ENCODE measurements around the gene FCGR3A. TPM values are rescaled to one million over a fixed set of nuclear protein-coding genes. Genes with fewer than 3 reads are reported as not detected.
"Not testable (repeated sequence)": the region's sequence is repeated elsewhere in the genome, so short reads cannot be mapped to it uniquely, and the experiment has no call there.

The FCGR3A gene
- total RNA-seq, 2 experiments from 2014 or later, result 0.61 to 1.6 TPM

DNA sequence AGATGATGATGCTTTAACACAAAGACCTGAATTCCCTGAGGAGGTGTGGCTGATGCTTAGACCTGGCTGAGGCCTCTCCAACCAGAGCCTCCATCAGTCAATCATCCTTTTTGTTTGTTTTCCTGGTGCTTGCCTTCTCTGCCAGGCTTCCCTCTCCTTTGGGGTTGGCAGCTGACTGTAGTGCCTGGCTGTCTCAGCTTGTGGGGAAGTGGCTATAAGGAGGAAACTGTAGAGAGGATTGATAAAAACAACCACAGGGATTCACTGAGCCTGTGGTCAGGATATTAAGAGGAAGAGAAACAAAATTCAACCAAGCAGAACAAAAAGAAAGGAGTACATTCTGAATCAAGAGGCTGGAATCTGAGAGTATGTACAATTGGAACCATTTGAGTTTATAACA is 27.1 kb upstream of the FCGR3A start:
- ATAC-seq; CTCF ChIA-PET; DNase-seq; H3K36me3 Mint-ChIP-seq; H3K27me3 Mint-ChIP-seq; H3K27ac Mint-ChIP-seq; H3K4me1 Mint-ChIP-seq; H3K4me3 Mint-ChIP-seq; H3K9me3 Mint-ChIP-seq (ENCODE audit: low read depth): not testable (repeated sequence)

DNA sequence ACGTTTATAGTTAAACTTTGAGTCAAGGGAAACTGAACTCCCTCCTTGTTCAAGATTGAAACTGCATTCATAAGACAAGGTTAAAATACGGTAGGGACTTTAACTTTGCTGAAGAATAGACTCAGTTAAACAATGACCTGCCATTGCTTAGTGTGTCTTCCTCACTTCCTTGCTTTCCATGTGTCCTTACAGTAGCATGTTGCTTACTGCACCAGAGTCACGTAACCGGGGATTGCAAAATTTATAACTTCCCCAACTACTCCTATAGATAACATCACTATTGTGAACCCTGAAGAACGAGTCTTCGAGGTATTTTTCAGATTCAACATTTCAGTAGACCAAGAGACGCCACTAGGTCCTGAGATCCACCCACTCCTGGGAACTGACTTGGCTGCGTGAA is 22.1 kb upstream of the FCGR3A start:
- CTCF ChIA-PET; H3K4me3 Mint-ChIP-seq; H3K36me3 Mint-ChIP-seq; DNase-seq; H3K9me3 Mint-ChIP-seq (ENCODE audit: low read depth); ATAC-seq; H3K27ac Mint-ChIP-seq; H3K4me1 Mint-ChIP-seq; H3K27me3 Mint-ChIP-seq: not testable (repeated sequence)

DNA sequence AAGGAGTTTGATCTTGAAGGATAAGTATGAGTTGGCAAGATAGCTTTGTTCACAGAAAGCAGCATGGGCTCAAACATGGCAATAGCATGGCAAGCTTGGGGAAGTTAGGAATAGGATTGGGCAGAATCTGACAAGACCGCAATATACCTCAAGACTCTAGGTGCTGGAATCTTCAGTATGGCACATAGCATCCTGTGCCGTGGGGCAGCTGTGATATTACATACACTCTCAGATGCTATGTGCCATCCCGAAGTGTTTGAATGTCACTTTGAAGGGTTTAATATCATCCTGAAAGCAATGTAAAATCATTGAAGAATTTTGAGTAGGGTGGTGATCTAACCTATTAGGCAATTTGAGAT is 17.0 kb upstream of the FCGR3A start:
- H3K27ac Mint-ChIP-seq; H3K4me3 Mint-ChIP-seq; H3K9me3 Mint-ChIP-seq (ENCODE audit: low read depth); H3K36me3 Mint-ChIP-seq; DNase-seq: not testable (repeated sequence)
- CTCF ChIA-PET, result interaction anchor here (1.2 to 1.3 kb wide), 2 partner anchors 81 to 173 kb away, joined by 3 to 5 read pairs; no protein-coding TSS in a partner anchor
- ATAC-seq, result peak; percentile 25
- peaks cover 14% of the 10 kb centered on the region for H3K27me3 Mint-ChIP-seq
- H3K4me1 Mint-ChIP-seq, result peaks cover 14% of the 10 kb centered on the region

DNA sequence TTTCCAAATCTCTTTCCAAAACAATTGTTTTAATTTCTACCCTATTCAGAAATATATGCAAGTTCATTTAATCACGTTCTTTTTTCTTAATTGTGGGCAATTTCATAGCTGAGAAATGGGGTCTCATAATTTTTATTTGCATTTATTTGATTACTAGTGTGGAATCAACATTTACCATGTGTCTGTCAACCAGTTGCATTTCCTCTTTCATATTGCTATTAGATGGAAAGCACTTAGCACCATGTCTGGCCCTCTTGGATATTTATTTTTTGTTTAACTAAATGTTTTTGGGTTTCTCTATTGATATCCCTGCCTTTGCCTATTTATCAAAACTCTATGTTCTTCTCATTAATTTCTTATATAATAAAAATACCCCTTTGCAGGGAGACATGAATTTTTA is 13.9 kb upstream of the FCGR3A start:
- not testable (repeated sequence) for H3K4me3 Mint-ChIP-seq, H3K36me3 Mint-ChIP-seq
- CTCF ChIA-PET, result interaction anchor here (1.1 kb wide), 1 partner anchor 75 kb away, joined by 3 read pairs; no protein-coding TSS in a partner anchor

DNA sequence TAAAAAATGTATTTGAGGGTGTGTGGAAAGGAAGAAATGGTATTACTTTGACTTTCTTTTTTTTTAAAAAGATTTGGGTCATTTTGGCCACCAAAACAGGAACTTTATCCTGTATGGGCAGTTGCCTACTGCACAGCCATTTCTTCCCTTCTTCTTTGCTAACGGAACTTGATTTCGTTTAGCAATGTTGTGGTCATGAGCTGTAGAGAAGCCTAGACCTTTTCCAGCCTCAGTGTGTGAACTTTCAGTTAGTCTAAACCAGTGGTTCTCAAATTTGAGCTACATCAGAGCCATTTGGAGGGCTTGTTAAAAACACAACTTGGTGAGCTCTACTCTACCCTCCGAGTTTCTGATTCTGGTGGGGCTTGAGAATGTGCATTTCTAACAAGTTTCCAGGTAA is 12.8 kb upstream of the FCGR3A start:
- CTCF ChIA-PET; H3K27ac Mint-ChIP-seq; H3K4me3 Mint-ChIP-seq; DNase-seq; H3K9me3 Mint-ChIP-seq (ENCODE audit: low read depth); ATAC-seq; H3K36me3 Mint-ChIP-seq: not testable (repeated sequence)
- peaks cover 12% of the 10 kb centered on the region for H3K27me3 Mint-ChIP-seq
- H3K4me1 Mint-ChIP-seq, result peaks cover 23% of the 10 kb centered on the region

More for the DNA sequence above, 13.9 kb upstream of the FCGR3A start:
- DNase-seq; H3K27ac Mint-ChIP-seq; H3K9me3 Mint-ChIP-seq (ENCODE audit: low read depth); ATAC-seq: not testable (repeated sequence)
- Mint-ChIP-seq H3K4me1 (peaks cover 21% of the 10 kb centered on the region), H3K27me3 (peaks cover 12% of the 10 kb centered on the region)

DNA sequence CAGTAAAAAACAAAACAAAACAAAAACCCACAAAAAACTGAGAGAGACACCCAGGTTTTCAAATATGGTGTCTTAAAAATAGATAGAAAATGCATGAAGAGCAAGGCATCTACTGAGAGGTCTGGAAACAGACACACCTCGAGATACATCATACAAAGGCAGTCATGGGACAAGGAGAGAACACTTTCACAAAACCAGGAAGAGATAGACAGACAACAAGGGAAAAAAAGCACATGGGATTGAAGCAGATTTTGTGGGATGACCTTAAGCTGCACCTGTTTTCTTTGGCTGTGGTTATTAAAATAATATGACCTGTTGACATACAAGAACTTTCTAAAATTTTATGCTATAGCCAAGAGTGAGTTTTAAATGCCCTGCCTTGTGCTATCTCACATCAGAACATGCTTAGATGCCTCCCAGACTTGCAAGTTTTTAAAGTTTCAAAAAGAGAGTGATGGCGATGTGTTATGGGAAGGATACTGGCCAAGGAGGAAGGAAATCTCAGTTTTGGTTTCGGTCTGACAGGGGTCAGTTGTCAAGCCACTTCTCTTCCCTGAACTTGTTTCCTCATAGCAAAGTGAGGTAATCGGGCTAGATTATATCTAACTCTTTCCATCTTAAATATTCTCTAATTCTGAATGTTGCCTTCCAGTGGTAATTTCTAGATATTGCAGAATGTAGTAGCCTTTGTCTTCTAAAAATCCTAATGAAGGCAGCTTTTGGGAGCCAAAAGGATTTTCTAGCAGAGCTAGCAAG is 11.5 kb upstream of the FCGR3A start:
- peak; percentile 62 for ATAC-seq
- H3K27me3 Mint-ChIP-seq; CTCF ChIA-PET; H3K36me3 Mint-ChIP-seq; H3K9me3 Mint-ChIP-seq (ENCODE audit: low read depth); DNase-seq: not testable (repeated sequence)
- H3K4me1 Mint-ChIP-seq, result peaks cover 21% of the 10 kb centered on the region
- H3K27ac Mint-ChIP-seq, result peak overlapping the region; percentile 81
- peak overlapping the region; percentile 28 for H3K4me3 Mint-ChIP-seq

DNA sequence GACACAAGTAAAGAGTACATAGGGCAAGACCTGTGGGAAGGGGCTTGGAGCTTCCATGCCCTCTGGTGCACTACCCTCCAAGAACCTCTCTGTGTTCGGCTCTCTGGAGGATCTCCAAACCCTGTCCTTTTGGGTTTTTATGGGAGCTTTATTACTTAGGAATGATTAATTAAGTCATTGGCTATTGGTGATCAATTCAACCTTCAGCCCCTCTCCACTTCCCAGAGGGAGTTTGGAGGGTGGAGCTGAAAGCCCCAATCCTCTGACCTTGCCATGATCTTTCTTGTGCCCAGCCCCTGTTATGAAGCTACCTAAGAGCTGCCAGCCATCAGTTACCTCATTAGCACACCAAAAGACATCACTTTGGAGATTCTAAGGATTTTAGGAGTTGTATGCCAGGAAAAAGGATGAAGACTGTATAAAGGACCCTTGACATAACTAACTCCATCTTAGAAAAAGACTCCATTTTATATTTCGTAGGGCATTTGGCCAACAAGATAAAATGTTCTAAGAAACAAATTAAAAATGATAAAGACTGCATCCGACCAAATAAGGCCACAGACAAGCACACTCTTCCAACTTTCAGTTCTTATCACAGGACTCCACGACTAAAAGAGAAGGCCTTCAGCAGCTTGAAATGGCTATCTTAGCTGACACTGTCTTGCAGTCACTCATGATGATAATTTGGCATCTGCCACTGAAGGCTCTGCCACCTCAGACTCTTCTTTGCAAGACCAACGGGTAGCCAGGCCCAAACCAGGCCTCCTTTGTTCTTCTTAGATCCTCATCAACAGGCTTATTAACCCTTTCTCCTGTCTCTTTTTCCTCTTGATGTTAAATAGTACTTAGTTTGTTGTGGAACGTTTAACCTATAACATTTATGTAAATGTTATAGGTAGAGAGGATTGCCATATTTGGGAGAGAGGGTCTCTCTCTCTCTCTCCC is 8.2 kb upstream of the FCGR3A start:
- H3K27me3 Mint-ChIP-seq; H3K4me3 Mint-ChIP-seq; DNase-seq; H3K9me3 Mint-ChIP-seq (ENCODE audit: low read depth); ATAC-seq; CTCF ChIA-PET; H3K27ac Mint-ChIP-seq; H3K36me3 Mint-ChIP-seq: not testable (repeated sequence)
- peaks cover 33% of the 10 kb centered on the region for H3K4me1 Mint-ChIP-seq

DNA sequence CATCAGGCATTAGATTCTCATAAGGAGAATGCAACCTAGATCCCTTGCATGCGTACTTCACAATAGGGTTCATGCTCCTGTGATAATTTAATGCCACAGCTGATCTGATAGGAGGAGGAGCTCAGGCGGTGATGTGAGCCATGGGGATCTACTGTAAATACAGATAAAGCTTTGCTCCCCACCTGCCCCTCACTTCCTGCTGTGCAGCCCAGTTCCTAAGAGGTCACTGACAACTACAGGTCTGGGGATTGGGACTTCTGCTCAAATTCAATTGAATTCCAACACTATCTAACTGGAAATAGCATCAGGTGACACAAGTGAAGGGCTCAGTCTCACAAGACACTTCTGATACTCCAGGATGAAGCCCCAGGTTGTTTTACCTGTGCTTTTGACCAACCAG is 7.4 kb upstream of the FCGR3A start:
- H3K9me3 Mint-ChIP-seq (ENCODE audit: low read depth); H3K36me3 Mint-ChIP-seq; H3K4me3 Mint-ChIP-seq; CTCF ChIA-PET; H3K27ac Mint-ChIP-seq; H3K27me3 Mint-ChIP-seq; DNase-seq; ATAC-seq: not testable (repeated sequence)
- H3K4me1 Mint-ChIP-seq, result peaks cover 29% of the 10 kb centered on the region

DNA sequence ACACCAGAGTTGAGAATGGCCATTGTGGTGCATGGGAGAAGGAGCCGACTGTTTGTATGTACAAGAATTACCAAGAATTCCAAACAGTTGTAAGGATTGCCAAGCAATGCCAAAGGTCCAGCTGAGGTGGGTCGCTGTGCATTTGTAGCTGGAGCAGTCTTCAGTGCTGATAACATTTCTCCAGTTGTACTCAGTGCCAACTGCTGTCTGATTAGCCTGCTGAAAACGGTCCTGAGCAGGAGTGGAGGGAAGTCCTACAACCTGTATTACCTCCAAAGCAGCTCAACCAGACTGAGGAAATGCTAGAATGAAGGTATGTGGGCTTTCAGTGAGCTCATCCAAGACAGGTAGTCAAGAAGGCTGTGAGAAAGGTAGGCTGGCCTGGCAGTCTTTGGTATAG is 6.5 kb upstream of the FCGR3A start:
- H3K4me1 Mint-ChIP-seq, result peaks cover 25% of the 10 kb centered on the region
- not testable (repeated sequence) for ATAC-seq; DNase-seq; H3K27me3 Mint-ChIP-seq; H3K9me3 Mint-ChIP-seq (ENCODE audit: low read depth); H3K36me3 Mint-ChIP-seq; H3K4me3 Mint-ChIP-seq
- peak overlapping the region; percentile 80 for H3K27ac Mint-ChIP-seq
- CTCF ChIA-PET, result interaction anchor here (1.1 kb wide), 1 partner anchor 32 kb away, joined by 3 read pairs; no protein-coding TSS in a partner anchor

DNA sequence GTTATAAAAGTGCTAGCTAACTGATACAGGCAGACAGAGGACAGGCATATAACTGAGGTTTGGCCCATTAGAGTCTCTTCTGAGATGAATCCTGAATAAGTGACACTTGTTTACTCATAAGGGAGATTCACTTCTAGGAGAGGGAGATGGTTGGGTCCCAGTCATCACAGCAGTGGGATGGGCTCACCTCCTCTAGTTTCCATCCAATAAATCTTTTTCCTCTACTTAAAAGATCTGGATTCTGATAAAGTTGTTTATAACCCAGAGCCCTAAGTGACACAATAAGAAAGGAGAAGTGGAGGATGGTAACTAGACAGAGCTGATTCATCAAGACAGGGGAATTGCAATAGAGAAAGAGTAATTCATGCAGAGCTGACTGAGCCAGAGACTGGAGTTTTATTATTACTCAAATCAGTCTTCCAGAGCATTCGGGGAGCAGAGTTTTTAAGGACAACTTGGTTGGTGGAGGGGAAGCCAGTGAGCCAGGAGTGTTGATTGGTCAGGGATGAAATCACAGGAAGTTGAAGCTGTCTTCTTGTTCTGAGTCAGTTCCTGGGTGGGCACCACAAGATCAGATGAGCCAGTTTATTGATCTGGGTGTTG is 5.3 kb upstream of the FCGR3A start:
- peak; percentile 88 for ATAC-seq
- peak; percentile 59 for DNase-seq
- peak overlapping the region; percentile 24 for H3K4me3 Mint-ChIP-seq
- CTCF ChIA-PET; H3K36me3 Mint-ChIP-seq; H3K9me3 Mint-ChIP-seq (ENCODE audit: low read depth); H3K27me3 Mint-ChIP-seq: not testable (repeated sequence)
- peak overlapping the region; percentile 86 for H3K27ac Mint-ChIP-seq
- H3K4me1 Mint-ChIP-seq, result peaks cover 23% of the 10 kb centered on the region

DNA sequence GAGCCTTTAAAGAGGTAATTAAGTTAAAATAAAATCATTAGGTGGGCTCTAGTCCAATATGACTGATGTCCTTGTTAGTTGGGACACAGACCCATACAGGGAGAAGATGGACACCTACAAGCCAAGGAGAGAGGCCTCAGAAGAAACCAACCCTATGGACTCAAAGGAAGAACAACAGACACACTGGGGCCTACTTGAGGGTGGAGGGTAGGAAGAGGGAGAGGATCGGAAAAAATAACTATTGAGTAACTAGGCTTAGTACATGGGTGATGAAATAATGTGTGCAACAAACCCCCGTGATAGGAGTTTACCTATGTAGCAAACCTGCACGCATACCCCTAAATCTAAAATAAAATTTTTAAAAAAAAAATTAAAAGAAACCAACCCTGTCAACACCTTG is 4.7 kb upstream of the FCGR3A start:
- CTCF ChIA-PET, result not testable (repeated sequence)

DNA sequence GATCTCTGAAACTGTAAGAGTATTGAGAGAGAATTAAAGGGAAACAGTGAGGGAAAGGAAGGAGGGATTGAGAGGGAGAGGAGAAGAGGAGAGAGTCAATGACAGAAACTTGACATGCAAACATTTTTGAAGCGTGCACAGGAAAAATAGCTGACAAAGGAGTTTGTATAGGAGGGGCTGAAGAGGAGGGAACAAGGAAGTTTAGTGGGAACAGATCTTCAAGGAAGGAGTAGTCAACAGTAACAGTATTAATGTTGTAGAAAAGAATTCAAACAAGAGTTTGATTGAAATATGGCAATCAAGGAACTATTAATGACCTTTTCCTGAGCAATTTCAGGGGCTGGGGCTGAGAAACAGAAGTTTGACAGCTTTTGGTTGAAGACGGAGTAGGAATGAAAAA is 4.0 kb upstream of the FCGR3A start:
- DNase-seq; H3K36me3 Mint-ChIP-seq; H3K27me3 Mint-ChIP-seq; H3K4me3 Mint-ChIP-seq; H3K27ac Mint-ChIP-seq; ATAC-seq; CTCF ChIA-PET; H3K9me3 Mint-ChIP-seq (ENCODE audit: low read depth): not testable (repeated sequence)
- peaks cover 28% of the 10 kb centered on the region for H3K4me1 Mint-ChIP-seq

More for the DNA sequence above, 4.7 kb upstream of the FCGR3A start:
- H3K27me3 Mint-ChIP-seq; H3K4me3 Mint-ChIP-seq; H3K9me3 Mint-ChIP-seq (ENCODE audit: low read depth); H3K36me3 Mint-ChIP-seq; ATAC-seq; DNase-seq: not testable (repeated sequence)
- H3K4me1 Mint-ChIP-seq, result peaks cover 29% of the 10 kb centered on the region
- H3K27ac Mint-ChIP-seq, result peak overlapping the region; percentile 77

DNA sequence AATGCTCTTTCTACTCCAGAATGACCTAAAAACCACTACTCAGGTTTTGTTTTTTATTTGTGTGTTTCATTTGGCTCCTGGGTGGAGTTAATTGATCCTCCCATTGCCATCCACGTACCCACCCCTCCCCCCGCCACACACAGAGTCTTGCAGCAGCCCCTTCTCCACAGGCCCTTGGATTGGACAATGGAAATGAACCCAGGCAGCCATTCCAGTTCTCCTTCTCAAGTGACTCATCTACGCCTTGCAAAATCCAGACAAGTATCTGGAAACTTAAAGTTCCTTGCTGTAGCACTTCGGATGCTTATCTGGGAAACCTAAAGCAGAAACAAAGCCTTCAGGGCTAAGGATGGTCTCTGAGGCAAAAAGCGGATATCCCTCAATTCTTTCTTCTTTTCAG is 1.3 kb upstream of the FCGR3A start:
- H3K36me3 Mint-ChIP-seq, result not testable (repeated sequence)

More for the DNA sequence above, 1.3 kb upstream of the FCGR3A start:
- ATAC-seq; H3K27ac Mint-ChIP-seq; H3K9me3 Mint-ChIP-seq (ENCODE audit: low read depth); CTCF ChIA-PET; H3K4me3 Mint-ChIP-seq; H3K27me3 Mint-ChIP-seq; DNase-seq: not testable (repeated sequence)
- H3K4me1 Mint-ChIP-seq, result peaks cover 27% of the 10 kb centered on the region

Data from activated CD8-positive, alpha-beta memory T cell treated with anti-CD3 and anti-CD28 coated beads, Interleukin-2, amount 10 ng/mL, durations not matched to agents 7 days and 5 days (primary cell).